Tibial artery (tissue), 4 donors: ENCODE results near the gene CAB39.

Source experiments
- DNase-seq, 2 donors: peaks; one replicate each; pipeline ENCODE4 v3.0.0-alpha.2; 2019
- H3K27ac ChIP-seq, 2 donors: fragments of 200-600 bp; sonication (generic) in 1 of 2; 1 replicate in 1 of 2; 2 replicates in 1 of 2; pipeline ENCODE4 v1.5.1; 2018 to 2019; ENCODE audit warnings: mild to moderate bottlenecking in 1 of 2
- H3K27me3 ChIP-seq, 2 donors: fragments of 200-600 bp; sonication (generic) in 1 of 2; one replicate each; pipeline versions ENCODE4 v1.5.1 to v1.6.0; 2016 to 2019
- H3K36me3 ChIP-seq, 3 donors: fragments of 200-600 bp; sonication (generic) in 2 of 3; one replicate each; pipeline ENCODE4 v1.5.1; 2016 to 2019; ENCODE audit warnings: mild to moderate bottlenecking in 2 of 3
- H3K4me1 ChIP-seq, 4 donors: fragments of 200-600 bp; sonication (generic) in 2 of 4; 1 replicate in 3 of 4; 2 replicates in 1 of 4; pipeline ENCODE4 v1.5.1; 2016 to 2019
- H3K4me3 ChIP-seq, 2 donors: fragments of 200-600 bp; sonication (generic) in 1 of 2; 1 replicate in 1 of 2; 2 replicates in 1 of 2; pipeline ENCODE4 v1.5.1; 2018 to 2019; ENCODE audit warnings: mild to moderate bottlenecking in 2 of 2
- H3K9me3 ChIP-seq, 3 donors: fragments of 200-600 bp; sonication (generic) in 1 of 3; one replicate each; pipeline ENCODE4 v1.5.1; 2016 to 2019
- intact Hi-C: fragments of 100-400 bp; cut with DNase I; formaldehyde crosslinking; loops from one replicate; pipeline ENCODE4 v1.15.0; 2023; ENCODE audit warnings: low total_unique reads
- TF ChIP-seq, protein P1 (sequence below), 2 experiments: fragments of 200-600 bp in 1 of 2; fragments of 450-650 bp in 1 of 2; IDR thresholded peaks; one replicate each; pipeline ENCODE4 v1.5.1; 2017 to 2019; ENCODE audit warnings: antibody characterized with exemption in 2 of 2, mild to moderate bottlenecking in 1 of 2, moderate library complexity in 1 of 2

CAB39 gene

GRCh38 chr2:230712443-230713330, at the start of gene CAB39:
Gene CAB39 (plus strand): TSS chr2:230712842. CDS start chr2:230760002, 47,160 bp downstream.
- Histone ChIP-seq H3K4me1 (peaks cover 0 to 37% (median 32%) of the 10 kb centered on the region in 4 donors), H3K36me3 (no peaks in the 10 kb centered on the region), H3K9me3 (no peaks in the 10 kb centered on the region), H3K27me3 (no peaks in the 10 kb centered on the region), H3K27ac (peak within 1 kb of the TSS; percentile 90 to 94), H3K4me3 (peak within 1 kb of the TSS; percentile 77 to 95)
- peak; percentile 72 to 91 for DNase-seq
- intact Hi-C loops = loop anchor here (2.0 kb wide), 1 partner anchor 84 kb away; no protein-coding TSS in a partner anchor
- TF ChIP-seq, protein P1, sequence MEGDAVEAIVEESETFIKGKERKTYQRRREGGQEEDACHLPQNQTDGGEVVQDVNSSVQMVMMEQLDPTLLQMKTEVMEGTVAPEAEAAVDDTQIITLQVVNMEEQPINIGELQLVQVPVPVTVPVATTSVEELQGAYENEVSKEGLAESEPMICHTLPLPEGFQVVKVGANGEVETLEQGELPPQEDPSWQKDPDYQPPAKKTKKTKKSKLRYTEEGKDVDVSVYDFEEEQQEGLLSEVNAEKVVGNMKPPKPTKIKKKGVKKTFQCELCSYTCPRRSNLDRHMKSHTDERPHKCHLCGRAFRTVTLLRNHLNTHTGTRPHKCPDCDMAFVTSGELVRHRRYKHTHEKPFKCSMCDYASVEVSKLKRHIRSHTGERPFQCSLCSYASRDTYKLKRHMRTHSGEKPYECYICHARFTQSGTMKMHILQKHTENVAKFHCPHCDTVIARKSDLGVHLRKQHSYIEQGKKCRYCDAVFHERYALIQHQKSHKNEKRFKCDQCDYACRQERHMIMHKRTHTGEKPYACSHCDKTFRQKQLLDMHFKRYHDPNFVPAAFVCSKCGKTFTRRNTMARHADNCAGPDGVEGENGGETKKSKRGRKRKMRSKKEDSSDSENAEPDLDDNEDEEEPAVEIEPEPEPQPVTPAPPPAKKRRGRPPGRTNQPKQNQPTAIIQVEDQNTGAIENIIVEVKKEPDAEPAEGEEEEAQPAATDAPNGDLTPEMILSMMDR (IDR thresholded peaks at IDR 0.05) = peak; percentile 82 to 84

DNA sequence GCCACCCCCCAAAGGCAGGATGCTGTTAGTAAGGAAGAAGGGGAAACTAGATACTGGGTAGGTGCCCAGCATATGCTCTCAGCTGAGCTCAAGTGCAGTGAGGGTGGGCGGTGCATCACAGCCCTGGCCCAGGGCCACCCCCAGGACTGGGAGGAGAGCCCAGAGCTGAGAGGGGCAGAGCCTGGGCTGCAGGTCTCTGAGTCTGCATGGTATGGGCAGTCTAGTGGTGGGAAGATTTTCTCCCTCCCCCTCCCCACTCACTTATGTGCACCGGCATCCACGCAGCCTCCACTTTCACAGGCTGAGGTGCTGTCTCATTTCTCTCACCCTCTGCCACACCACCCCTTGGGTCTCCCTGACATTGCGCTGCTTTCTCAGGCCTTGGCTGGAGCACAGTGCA, 48.5 kb upstream of the CAB39 start:
- TF ChIP-seq, protein P1 (IDR thresholded peaks at IDR 0.05) = no peak
- Histone ChIP-seq H3K27ac (no peak overlapping the region), H3K36me3 (no peaks in the 10 kb centered on the region), H3K9me3 (no peaks in the 10 kb centered on the region), H3K27me3 (no peaks in the 10 kb centered on the region), H3K4me3 (no peak overlapping the region), H3K4me1 (no peaks in the 10 kb centered on the region)
- no peak for DNase-seq
- intact Hi-C loops = no loop called here

DNA sequence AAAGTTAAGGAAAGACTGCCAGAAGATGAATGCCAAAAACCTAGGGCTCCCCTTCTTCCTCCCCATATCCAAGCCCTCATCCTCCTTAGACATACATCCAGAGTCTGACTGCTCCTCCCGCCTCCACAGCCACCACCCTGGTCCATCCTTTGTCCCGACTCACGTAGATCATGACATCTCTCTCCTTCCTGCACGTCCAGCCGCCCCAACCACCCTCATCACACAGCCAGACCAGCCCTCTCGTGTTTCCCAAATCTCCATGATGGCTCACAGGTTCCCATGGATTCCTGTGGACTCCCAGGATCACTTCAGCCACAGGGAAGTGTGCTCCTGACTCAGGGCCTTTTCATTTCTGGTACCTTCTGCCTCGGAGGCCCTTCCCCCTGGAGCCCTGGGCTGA, 47.8 kb upstream of the CAB39 start:
- no peak overlapping the region for H3K27ac ChIP-seq
- TF ChIP-seq, protein P1 (IDR thresholded peaks at IDR 0.05) = no peak
- H3K9me3 ChIP-seq = no peaks in the 10 kb centered on the region
- no peak overlapping the region for H3K4me3 ChIP-seq
- no peaks in the 10 kb centered on the region for H3K4me1 ChIP-seq
- intact Hi-C loops = no loop called here
- no peak for DNase-seq
- H3K27me3 ChIP-seq = no peaks in the 10 kb centered on the region
- H3K36me3 ChIP-seq = no peaks in the 10 kb centered on the region

DNA sequence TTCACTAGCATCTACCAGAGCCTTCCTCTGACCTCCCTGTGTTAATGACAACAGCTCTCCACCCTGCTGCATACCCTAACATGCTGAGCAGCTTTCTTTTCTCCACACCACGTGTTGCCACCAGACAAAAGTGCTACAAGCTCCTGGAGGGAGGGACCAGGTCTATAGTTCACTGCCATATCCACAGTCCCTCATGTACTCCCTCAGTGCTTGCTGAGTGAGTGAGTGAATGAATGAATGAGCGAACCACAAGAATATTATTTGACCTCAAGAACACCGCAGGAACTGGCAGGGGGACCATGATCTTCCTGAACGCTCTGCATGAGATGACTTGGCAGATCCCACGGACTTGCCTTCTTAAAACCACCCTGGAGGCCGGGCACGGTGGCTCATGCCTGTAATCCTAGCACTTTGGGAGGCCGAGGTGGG, 47.4 kb upstream of the CAB39 start:
- intact Hi-C loops = no loop called here
- Histone ChIP-seq H3K9me3 (no peaks in the 10 kb centered on the region), H3K4me1 (no peaks in the 10 kb centered on the region), H3K36me3 (no peaks in the 10 kb centered on the region), H3K27me3 (no peaks in the 10 kb centered on the region), H3K4me3 (no peak overlapping the region), H3K27ac (no peak overlapping the region)
- no peak for DNase-seq
- TF ChIP-seq, protein P1 (IDR thresholded peaks at IDR 0.05) = no peak

- no peak overlapping the region for H3K27ac ChIP-seq
- no peak for DNase-seq
- no peak overlapping the region for H3K4me3 ChIP-seq
- no peaks in the 10 kb centered on the region for H3K9me3 ChIP-seq
- TF ChIP-seq, protein P1 (IDR thresholded peaks at IDR 0.05) = no peak
- intact Hi-C loops = no loop called here
- no peaks in the 10 kb centered on the region for H3K27me3 ChIP-seq
- H3K36me3 ChIP-seq = no peaks in the 10 kb centered on the region
- no peaks in the 10 kb centered on the region for H3K4me1 ChIP-seq
These were observed 46.2 kb upstream of the CAB39 start for GRCh38 chr2:230666446-230666845.
